Stimulated activated CD8-positive, alpha-beta memory T cell treated with anti-CD3 and anti-CD28 coated beads, Interleukin-12 subunit alpha, Interleukin-12 subunit beta, amount 100 ng/mL, for 4 hours (primary cell): ENCODE data around the gene NUDT19.
"Not testable (repeated sequence)": the region's sequence is repeated elsewhere in the genome, so short reads cannot be mapped to it uniquely, and the experiment has no call there.

Experiments
- DNase-seq: peaks from one replicate; pipeline ENCODE4 v3.0.0-alpha.2; 2020; ENCODE audit warnings: low read depth

The NUDT19 gene

GRCh38 chr19:32691291-32691951 lies at the start of gene NUDT19:
Gene NUDT19 (plus strand): TSS chr19:32691821. CDS start chr19:32691961, 140 bp downstream.
- DNase-seq = peak; percentile 57

DNA sequence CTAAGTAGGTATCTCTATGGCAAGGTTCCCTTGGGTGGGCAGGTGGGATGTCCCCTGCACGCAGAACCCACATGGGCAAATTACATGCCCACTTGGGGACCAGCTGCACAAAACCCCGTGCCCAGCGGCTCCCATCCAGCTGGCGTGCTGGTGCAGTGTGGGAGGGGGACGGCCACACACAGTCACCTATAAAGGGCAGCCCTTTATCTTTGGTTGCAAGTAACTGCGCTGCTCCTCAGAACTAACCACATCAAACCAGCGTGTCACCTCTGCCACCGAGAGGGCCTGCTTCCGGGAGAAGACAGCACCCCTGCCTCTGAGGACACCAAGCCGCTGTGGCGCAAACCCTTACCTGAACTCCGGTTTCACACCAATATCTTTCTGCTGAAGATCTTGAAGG lies 48.9 kb upstream of the NUDT19 start:
- DNase-seq = peak; percentile 23

GRCh38 chr19:32646556-32646955 lies 45.1 kb upstream of the NUDT19 start:
- no peak for DNase-seq

DNA sequence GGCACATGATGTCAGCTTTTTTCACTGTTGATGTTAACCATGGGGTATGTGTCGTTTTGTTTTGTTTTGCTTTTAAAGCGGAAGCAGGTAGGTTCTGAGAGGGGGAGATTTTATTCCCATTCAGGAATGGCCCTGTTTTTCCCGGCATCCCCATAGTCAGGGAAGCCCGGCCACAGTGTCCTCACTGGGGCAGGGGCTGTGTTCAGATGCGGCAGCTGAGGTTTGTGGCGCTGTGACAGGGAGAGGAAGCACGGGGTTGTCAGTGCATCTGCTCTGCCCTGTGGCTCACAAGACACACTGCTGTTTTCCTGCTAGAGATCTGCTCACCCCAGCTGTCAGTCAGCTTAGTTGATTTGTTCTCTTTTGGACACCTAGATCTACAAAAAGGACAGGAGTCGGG lies 44.3 kb upstream of the NUDT19 start:
- DNase-seq = no peak

- DNase-seq = no peak
Observed at GRCh38 chr19:32649751-32650150, 41.9 kb upstream of the NUDT19 start.

DNA sequence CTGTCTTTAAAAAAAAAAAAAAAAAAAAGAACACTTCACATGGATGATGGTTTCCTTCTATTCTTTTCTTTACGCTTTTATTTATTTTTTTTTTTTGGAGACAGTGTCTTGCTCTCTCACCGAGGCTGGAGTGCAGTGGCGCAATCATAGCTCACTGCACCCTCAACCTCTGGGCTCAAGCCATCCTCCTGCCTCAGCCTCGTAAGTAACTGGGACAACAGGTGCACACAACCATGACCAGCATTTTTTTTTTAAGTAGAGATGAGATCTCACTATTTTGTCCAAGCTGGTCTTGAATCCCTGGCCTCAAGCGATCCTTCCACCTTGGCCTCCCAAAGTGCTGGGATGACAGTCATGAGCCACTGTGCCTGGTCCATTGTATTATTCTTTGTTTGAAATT lies 41.0 kb upstream of the NUDT19 start:
- no peak for DNase-seq

GRCh38 chr19:32651729-32652140 lies 39.9 kb upstream of the NUDT19 start:
- no peak for DNase-seq

DNA sequence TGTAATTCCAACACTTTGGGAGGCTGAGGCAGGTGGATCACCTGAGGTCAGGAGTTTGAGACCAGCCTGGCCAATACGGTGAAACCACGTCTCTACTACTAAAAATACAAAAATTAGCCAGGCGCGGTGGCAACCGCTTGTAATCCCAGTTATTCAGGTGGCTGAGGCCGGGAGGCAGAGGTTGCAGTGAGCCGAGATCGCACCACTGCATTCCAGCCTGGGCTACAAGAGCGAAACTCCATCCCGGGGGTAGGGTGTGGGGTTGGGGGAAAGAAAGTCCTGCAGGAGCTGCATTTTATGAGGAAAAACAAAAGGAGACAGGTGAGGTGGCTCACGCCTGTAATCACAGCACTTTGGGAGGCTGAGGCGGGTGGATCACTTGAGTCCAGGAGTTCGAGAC lies 39.3 kb upstream of the NUDT19 start:
- DNase-seq = not testable (repeated sequence)

GRCh38 chr19:32652894-32653598 lies 38.6 kb upstream of the NUDT19 start:
- no peak for DNase-seq

GRCh38 chr19:32653599-32653915 lies 38.1 kb upstream of the NUDT19 start:
- DNase-seq = no peak

DNA sequence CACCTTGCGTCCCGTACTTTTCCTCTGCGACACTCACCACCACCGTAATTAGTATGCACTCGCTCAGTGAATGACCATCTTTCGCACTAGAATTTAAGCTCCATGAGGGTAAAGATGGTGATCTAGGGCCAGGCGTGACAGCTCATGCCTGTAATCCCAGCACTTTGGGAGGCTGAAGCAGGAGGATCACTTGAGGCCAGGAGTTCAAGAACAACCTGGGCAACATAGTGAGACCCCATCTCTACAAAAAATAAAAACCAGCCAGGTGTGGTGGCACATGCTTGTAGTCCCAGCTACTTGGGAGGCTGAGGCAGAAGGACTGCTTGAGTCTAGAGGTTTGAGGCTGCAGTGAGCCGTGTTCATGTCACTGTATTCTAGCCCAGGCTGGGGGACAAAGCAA lies 35.2 kb upstream of the NUDT19 start:
- DNase-seq = not testable (repeated sequence)

DNA sequence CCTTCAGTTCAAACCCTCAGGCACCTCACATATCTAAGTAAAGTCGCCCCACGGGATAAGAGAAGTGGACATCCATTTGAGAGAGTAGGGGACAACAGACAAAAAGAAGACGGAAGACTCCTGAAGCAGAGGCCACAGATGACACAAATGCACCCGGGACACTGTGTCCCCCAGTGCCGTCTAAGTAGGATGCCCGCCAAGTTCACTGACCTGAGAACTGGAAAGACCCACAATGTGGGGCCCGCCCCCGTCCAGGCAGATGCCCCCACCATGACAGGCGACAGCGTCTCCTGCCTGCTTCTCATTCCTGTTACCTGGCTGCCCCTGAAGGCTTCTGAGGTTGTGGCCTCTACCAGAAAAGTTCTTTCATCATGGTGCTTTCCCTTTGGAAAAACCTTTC lies 33.5 kb upstream of the NUDT19 start:
- DNase-seq = no peak

DNA sequence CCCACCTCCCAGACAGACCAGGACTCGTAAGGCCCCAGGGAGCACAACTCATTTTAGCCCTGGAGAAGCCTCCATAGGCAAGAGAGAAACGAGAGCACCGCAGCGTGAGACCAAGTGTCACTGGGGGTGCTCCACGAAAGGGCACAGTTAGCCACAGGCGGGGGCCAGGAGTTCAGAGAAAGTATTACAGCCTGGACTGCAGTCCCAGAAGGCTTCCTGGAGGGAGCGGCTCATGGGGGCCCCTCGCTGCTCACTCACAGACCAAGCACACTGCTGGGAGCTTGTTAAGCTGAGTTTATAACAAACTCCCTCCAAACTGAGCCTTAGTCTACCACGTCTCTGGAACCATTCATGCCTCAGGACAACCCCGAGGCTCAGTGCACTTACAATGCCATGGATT lies 33.1 kb upstream of the NUDT19 start:
- DNase-seq = no peak

DNA sequence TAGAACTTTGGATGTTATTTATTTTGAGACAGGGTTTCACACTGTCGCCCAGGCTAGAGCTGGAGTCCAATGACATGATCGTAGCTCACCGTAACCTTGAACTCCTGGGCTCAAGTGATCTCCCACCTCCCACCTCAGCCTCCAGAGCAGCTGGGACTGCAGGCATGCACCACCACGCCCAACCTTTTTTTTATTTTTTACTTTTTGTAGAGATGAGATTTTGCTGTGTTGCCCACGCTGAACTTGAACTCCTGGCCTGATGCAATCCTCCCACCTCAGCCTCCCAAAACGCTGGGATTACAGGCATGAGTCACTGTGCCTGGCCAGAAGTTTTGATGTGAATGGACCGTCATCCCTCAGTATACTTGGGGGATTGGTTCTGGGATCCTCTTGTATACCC lies 30.3 kb upstream of the NUDT19 start:
- DNase-seq = no peak

DNA sequence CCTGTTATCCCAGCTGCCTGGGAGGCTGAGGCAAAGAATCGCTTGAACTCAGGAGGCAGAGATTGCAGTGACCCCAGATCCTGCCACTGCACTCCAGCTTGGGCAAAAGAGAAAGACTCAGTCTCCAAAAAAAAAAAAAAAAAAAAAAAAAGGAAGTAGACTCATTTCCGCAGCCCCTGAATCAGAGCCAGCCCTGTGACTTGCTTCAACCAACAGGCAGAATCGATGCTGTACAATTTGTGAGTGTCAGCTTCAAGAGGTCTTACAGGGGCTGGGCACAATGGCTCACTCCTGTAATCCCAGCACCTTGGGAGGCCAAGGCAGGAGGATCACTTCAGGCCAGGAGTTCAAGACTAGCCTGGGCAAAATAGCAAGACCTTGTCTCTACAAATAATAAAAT lies 29.4 kb upstream of the NUDT19 start:
- DNase-seq = no peak

DNA sequence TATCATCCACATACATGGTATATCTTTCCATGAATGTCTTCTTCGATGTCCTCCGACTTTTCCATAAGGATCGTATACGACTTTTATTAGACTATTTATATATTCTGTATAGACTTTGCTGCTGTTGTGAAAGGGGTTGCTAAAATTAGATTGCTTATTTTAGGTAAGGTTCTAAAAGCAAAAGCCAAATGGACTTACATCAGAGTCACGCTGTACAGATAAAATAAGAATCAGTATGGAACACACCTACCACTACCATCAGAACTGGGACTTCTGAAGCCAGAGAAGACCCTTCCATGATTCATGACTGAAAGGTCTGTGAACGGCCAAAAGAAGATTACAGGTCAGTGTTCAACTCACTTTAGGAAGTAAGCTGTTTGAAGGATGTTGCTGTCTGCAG lies 25.5 kb upstream of the NUDT19 start:
- no peak for DNase-seq

- DNase-seq = no peak
Observed at GRCh38 chr19:32669310-32669709, 22.3 kb upstream of the NUDT19 start.

DNA sequence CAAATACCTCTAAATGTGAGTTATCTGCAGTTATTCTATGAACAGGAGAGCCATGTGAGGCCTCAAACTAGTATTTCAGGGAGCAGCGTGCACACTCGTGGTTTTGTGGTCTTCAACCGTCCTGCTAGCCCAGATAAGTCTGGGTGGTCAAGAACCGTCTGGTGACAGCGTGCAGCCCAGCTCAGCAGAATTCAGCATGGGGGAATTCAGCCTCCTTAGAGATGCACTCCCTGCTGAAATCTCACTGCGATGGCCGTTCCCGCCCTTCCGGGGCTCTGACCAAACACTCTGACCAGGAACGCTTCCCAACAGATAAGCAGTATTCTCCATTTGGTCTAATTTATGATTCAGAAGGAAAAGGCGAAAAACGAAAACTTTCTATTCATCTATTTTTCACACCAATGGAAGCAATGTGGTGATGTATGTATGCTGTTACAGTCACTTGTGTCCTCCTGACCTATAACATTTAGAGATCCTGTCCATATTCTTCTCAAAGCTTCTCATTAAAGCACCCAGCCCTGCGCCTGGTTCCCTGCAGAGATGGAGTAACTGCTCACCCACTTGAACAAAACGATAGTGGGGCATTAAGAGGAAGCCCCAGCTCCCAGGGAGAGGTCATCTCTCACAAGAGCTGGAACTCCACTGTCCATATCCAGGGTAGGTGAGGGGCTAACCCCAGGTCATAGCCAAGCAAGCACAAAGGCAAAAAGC lies 19.6 kb upstream of the NUDT19 start:
- DNase-seq = no peak

GRCh38 chr19:32672841-32673240 lies 18.8 kb upstream of the NUDT19 start:
- DNase-seq = no peak

GRCh38 chr19:32673573-32673972 lies 18.0 kb upstream of the NUDT19 start:
- no peak for DNase-seq

GRCh38 chr19:32674153-32674930 lies 17.3 kb upstream of the NUDT19 start:
- DNase-seq = no peak

- peak; percentile 96 for DNase-seq
Observed at GRCh38 chr19:32674931-32675719, 16.5 kb upstream of the NUDT19 start, which contains the start of gene ANKRD27. Gene ANKRD27 (minus strand): TSS chr19:32675180. CDS start chr19:32659015, 16,165 bp downstream.
